WTC11 (cell line): ENCODE measurements around the gene FLT3. TPM values are rescaled to one million over a fixed set of nuclear protein-coding genes. Genes with fewer than 3 reads are reported as not detected.

Source experiments
- ATAC-seq: fragments of 200-7000 bp; cut with Tn5 transposase; 2 replicates; pipeline ENCODE4 v1.10.0; 2021; ENCODE audit warnings: mild to moderate bottlenecking, moderate library complexity
- CTCF ChIA-PET: fragments of 300-600 bp; sonication (Branson Sonifier 250); formaldehyde crosslinking; loops from one replicate; lab custom pipeline; 2021; ENCODE audit warnings: antibody characterized with exemption; lab: Charles Lee
- POLR2A ChIA-PET: fragments of 350-600 bp; sonication (Branson Sonifier 250); formaldehyde crosslinking; loops from one replicate; lab custom pipeline; 2021; ENCODE audit warnings: antibody characterized with exemption; lab: Charles Lee
- DNase-seq: peaks from one replicate; pipeline ENCODE4 v3.0.0; 2021; ENCODE audit warnings: low spot score
- H3K27ac Mint-ChIP-seq: 2 replicates; pipeline ENCODE4 v1.8.0; 2021; ENCODE audit warnings: mixed read lengths
- H3K27me3 Mint-ChIP-seq: 2 replicates; pipeline ENCODE4 v1.8.0; 2021; ENCODE audit warnings: low read depth, mild to moderate bottlenecking, moderate library complexity, mixed read lengths
- H3K36me3 Mint-ChIP-seq: 2 replicates; pipeline ENCODE4 v1.8.0; 2021; ENCODE audit warnings: mixed read lengths
- H3K4me1 Mint-ChIP-seq: 2 replicates; pipeline ENCODE4 v1.8.0; 2022; ENCODE audit warnings: mixed read lengths
- H3K4me3 Mint-ChIP-seq: 2 replicates; pipeline ENCODE4 v1.8.0; 2021; ENCODE audit warnings: mild to moderate bottlenecking, moderate library complexity, mixed read lengths
- H3K9me3 Mint-ChIP-seq: 2 replicates; pipeline ENCODE4 v1.8.0; 2021; ENCODE audit warnings: mixed read lengths
- CBFB ChIP-seq: sonication (generic); formaldehyde crosslinking; IDR thresholded peaks from 2 replicates; pipeline ENCODE4 v1.8.1; 2022; ENCODE audit warnings: mild to moderate bottlenecking, low read depth, missing genetic modification reagents
- ESRRA ChIP-seq: sonication (generic); formaldehyde crosslinking; IDR thresholded peaks from 2 replicates; pipeline ENCODE4 v1.8.1; 2022; ENCODE audit warnings: mild to moderate bottlenecking, missing genetic modification reagents, borderline replicate concordance
- FOXJ3 ChIP-seq: sonication (generic); formaldehyde crosslinking; IDR thresholded peaks from 2 replicates; pipeline ENCODE4 v1.9.0; 2021; ENCODE audit warnings: missing genetic modification reagents, mild to moderate bottlenecking, borderline replicate concordance
- FOXP1 ChIP-seq: sonication (generic); formaldehyde crosslinking; IDR thresholded peaks from 2 replicates; pipeline ENCODE4 v1.8.0; 2022; ENCODE audit warnings: missing genetic modification reagents, mild to moderate bottlenecking, moderate library complexity, borderline replicate concordance
- JUN ChIP-seq: sonication (generic); formaldehyde crosslinking; IDR thresholded peaks from 2 replicates; pipeline ENCODE4 v1.8.0; 2023; ENCODE audit warnings: mild to moderate bottlenecking, missing genetic modification reagents
- MYBL2 ChIP-seq: sonication (generic); formaldehyde crosslinking; IDR thresholded peaks from 2 replicates; pipeline ENCODE4 v1.8.1; 2023; ENCODE audit warnings: mild to moderate bottlenecking, moderate library complexity, missing genetic modification reagents
- NFATC4 ChIP-seq: fragments of 250-450 bp; sonication (Bioruptor Pico); IDR thresholded peaks from 2 replicates; pipeline ENCODE4 v1.9.0; 2021; ENCODE audit warnings: mild to moderate bottlenecking
- NR2C2 ChIP-seq: sonication (generic); formaldehyde crosslinking; IDR thresholded peaks from 2 replicates; pipeline ENCODE4 v1.8.0; 2022; ENCODE audit warnings: mild to moderate bottlenecking, missing genetic modification reagents
- SMAD4 ChIP-seq: sonication (generic); formaldehyde crosslinking; IDR thresholded peaks from 2 replicates; pipeline ENCODE4 v1.8.0; 2022; ENCODE audit warnings: mild to moderate bottlenecking, missing genetic modification reagents
- TEAD4 ChIP-seq: sonication (generic); formaldehyde crosslinking; IDR thresholded peaks from 2 replicates; pipeline ENCODE4 v1.8.0; 2022; ENCODE audit warnings: mild to moderate bottlenecking, missing genetic modification reagents
- TP53 ChIP-seq: sonication (generic); formaldehyde crosslinking; IDR thresholded peaks from 2 replicates; pipeline ENCODE4 v1.8.1; 2023; ENCODE audit warnings: mild to moderate bottlenecking, missing genetic modification reagents
- ZBTB21 ChIP-seq: sonication (generic); formaldehyde crosslinking; IDR thresholded peaks from 2 replicates; pipeline ENCODE4 v1.8.1; 2023; ENCODE audit warnings: mild to moderate bottlenecking, missing genetic modification reagents, borderline replicate concordance
- ZNF232 ChIP-seq: sonication (generic); formaldehyde crosslinking; IDR thresholded peaks from 2 replicates; pipeline ENCODE4 v1.8.0; 2022; ENCODE audit warnings: mild to moderate bottlenecking, missing genetic modification reagents
- ZNF396 ChIP-seq: fragments of 250-450 bp; sonication (Bioruptor Pico); IDR thresholded peaks from 2 replicates; pipeline ENCODE4 v1.8.0; 2021; ENCODE audit warnings: mild to moderate bottlenecking, moderate library complexity, borderline replicate concordance
- total RNA-seq: library from RNA; stranded (reverse); gene quantifications from 3 replicates; pipeline ENCODE4 v1.2.3, GENCODE V29; 2021
- TF ChIP-seq, protein P1 (sequence below): sonication (generic); formaldehyde crosslinking; IDR thresholded peaks from 2 replicates; pipeline ENCODE4 v1.8.0; 2022; ENCODE audit warnings: mild to moderate bottlenecking, missing genetic modification reagents
- TF ChIP-seq, protein P2 (sequence below): sonication (generic); formaldehyde crosslinking; IDR thresholded peaks from 2 replicates; pipeline ENCODE4 v1.8.1; 2023; ENCODE audit warnings: mild to moderate bottlenecking, missing genetic modification reagents, moderate library complexity
- TF ChIP-seq, protein P3 (sequence below): sonication (generic); formaldehyde crosslinking; IDR thresholded peaks from 2 replicates; pipeline ENCODE4 v1.8.1; 2023; ENCODE audit warnings: mild to moderate bottlenecking, missing genetic modification reagents, moderate library complexity
- TF ChIP-seq, protein P4 (sequence below): fragments of 250-450 bp; sonication (Bioruptor Pico); IDR thresholded peaks from 2 replicates; pipeline ENCODE4 v1.9.0; 2021; ENCODE audit warnings: mild to moderate bottlenecking, borderline replicate concordance

Gene FLT3
- total RNA-seq, 1 experiment from 2014 or later, result 0.15 TPM

DNA sequence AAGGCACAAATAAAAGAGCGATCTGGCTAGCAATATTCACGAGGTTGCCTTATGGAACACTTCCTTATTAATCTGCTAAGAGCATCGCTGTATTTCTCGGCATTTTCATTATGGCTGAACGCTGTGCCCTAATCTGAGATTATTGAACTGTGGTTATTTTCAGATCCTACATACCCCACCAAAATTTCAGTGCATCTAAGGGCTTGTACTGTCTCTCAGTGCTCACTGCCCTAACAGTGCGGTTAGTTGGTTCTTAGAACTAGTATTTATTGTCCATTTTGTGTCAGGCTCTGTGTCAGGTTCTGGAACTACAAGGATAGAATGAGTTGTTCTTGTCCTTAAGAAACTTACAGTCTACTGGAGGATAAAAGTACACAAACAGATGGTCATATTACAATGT lies 51.6 kb downstream of the FLT3 start (continued):
- TF ChIP-seq, protein P1, sequence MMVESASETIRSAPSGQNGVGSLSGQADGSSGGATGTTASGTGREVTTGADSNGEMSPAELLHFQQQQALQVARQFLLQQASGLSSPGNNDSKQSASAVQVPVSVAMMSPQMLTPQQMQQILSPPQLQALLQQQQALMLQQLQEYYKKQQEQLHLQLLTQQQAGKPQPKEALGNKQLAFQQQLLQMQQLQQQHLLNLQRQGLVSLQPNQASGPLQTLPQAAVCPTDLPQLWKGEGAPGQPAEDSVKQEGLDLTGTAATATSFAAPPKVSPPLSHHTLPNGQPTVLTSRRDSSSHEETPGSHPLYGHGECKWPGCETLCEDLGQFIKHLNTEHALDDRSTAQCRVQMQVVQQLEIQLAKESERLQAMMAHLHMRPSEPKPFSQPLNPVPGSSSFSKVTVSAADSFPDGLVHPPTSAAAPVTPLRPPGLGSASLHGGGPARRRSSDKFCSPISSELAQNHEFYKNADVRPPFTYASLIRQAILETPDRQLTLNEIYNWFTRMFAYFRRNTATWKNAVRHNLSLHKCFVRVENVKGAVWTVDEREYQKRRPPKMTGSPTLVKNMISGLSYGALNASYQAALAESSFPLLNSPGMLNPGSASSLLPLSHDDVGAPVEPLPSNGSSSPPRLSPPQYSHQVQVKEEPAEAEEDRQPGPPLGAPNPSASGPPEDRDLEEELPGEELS (CRISPR knock-in tag), result no peak
- TF ChIP-seq TP53 (CRISPR knock-in tag) (no peak), ESRRA (CRISPR knock-in tag) (no peak)

DNA sequence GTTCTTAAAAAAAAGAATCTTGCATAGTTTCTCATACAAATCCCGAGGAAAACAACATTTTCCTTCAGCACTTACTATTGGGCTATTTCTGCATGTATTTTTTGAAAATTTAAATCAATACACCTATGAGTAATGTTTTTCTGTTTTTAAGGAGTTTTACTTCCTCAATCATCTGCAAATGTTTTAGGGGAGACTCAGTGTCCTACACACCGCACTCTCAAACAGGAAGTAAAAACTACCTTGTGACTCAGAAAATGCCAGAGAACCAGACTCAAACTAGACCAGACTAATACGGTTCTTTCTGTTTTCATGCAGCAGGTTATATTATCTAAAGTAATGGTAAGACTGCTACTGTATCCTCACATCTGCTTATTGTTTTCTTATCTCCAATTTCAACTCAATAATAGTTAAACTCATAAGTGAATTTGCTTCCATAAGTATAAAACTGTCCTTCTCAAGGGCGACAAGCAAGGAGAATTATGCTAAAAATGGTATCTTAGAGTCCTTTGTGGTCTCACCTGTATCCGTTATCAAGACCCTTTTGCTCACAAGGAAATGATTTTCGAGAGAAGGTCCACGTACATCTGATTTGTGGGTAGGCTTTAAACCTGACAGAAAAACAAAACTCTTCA lies 52.5 kb downstream of the FLT3 start:
- Mint-ChIP-seq H3K27me3 (peaks cover 43% of the 10 kb centered on the region), H3K9me3 (peaks cover 4% of the 10 kb centered on the region; the same call in 1 of the 2 replicates), H3K4me3 (no peak overlapping the region), H3K4me1 (peaks cover 29% of the 10 kb centered on the region), H3K36me3 (no peaks in the 10 kb centered on the region), H3K27ac (no peak overlapping the region)
- ChIA-PET POLR2A (no interaction called here), CTCF (no interaction called here)
- no peak for TF ChIP-seq CBFB
- no peak for TF ChIP-seq JUN
- TF ChIP-seq, protein P2, sequence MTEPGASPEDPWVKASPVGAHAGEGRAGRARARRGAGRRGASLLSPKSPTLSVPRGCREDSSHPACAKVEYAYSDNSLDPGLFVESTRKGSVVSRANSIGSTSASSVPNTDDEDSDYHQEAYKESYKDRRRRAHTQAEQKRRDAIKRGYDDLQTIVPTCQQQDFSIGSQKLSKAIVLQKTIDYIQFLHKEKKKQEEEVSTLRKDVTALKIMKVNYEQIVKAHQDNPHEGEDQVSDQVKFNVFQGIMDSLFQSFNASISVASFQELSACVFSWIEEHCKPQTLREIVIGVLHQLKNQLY (CRISPR knock-in tag), result no peak
- no peak for TF ChIP-seq FOXP1
- TF ChIP-seq, protein P3, sequence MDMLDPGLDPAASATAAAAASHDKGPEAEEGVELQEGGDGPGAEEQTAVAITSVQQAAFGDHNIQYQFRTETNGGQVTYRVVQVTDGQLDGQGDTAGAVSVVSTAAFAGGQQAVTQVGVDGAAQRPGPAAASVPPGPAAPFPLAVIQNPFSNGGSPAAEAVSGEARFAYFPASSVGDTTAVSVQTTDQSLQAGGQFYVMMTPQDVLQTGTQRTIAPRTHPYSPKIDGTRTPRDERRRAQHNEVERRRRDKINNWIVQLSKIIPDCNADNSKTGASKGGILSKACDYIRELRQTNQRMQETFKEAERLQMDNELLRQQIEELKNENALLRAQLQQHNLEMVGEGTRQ (CRISPR knock-in tag), result no peak
- TF ChIP-seq NFATC4 (CRISPR knock-in tag), result no peak
- no peak for TF ChIP-seq ZBTB21 (CRISPR knock-in tag)
- no peak for TF ChIP-seq FOXJ3 (CRISPR knock-in tag)
- TF ChIP-seq ZNF232 (CRISPR knock-in tag), result no peak
- no peak for TF ChIP-seq TEAD4 (CRISPR knock-in tag)
- no peak for TF ChIP-seq ZNF396 (CRISPR knock-in tag)
- TF ChIP-seq SMAD4, result no peak
- TF ChIP-seq MYBL2, result no peak
- TF ChIP-seq NR2C2 (CRISPR knock-in tag), result no peak
- TF ChIP-seq, protein P4, sequence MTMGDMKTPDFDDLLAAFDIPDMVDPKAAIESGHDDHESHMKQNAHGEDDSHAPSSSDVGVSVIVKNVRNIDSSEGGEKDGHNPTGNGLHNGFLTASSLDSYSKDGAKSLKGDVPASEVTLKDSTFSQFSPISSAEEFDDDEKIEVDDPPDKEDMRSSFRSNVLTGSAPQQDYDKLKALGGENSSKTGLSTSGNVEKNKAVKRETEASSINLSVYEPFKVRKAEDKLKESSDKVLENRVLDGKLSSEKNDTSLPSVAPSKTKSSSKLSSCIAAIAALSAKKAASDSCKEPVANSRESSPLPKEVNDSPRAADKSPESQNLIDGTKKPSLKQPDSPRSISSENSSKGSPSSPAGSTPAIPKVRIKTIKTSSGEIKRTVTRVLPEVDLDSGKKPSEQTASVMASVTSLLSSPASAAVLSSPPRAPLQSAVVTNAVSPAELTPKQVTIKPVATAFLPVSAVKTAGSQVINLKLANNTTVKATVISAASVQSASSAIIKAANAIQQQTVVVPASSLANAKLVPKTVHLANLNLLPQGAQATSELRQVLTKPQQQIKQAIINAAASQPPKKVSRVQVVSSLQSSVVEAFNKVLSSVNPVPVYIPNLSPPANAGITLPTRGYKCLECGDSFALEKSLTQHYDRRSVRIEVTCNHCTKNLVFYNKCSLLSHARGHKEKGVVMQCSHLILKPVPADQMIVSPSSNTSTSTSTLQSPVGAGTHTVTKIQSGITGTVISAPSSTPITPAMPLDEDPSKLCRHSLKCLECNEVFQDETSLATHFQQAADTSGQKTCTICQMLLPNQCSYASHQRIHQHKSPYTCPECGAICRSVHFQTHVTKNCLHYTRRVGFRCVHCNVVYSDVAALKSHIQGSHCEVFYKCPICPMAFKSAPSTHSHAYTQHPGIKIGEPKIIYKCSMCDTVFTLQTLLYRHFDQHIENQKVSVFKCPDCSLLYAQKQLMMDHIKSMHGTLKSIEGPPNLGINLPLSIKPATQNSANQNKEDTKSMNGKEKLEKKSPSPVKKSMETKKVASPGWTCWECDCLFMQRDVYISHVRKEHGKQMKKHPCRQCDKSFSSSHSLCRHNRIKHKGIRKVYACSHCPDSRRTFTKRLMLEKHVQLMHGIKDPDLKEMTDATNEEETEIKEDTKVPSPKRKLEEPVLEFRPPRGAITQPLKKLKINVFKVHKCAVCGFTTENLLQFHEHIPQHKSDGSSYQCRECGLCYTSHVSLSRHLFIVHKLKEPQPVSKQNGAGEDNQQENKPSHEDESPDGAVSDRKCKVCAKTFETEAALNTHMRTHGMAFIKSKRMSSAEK (CRISPR knock-in tag), result no peak
- ATAC-seq, result no peak
- DNase-seq, result no peak
